SK-MEL-5 (cell line): ENCODE data around the gene SLC22A17. TPM values are rescaled to one million over a fixed set of nuclear protein-coding genes. Genes with fewer than 3 reads are reported as not detected.

Experiments
- DNase-seq: peaks from one replicate; pipeline ENCODE4 v3.0.0-alpha.2; 2016; ENCODE audit warnings: low read depth, low spot score
- in situ Hi-C: cut with HindIII; loops from 2 replicates; pipeline ENCODE4 v1.10.0; 2016; ENCODE audit warnings: low sequenced_read_pairs, high pct_unique_total_duplicates, low pct_unique_long_range_greater_than_20kb
- total RNA-seq: library from RNA; depleted of rRNA; stranded (reverse); fragments of >200 nt; shearing (Covaris generic); gene quantifications from 2 replicates; pipeline ENCODE4 v1.2.3, GENCODE V29; 2014

Gene SLC22A17
- total RNA-seq, 1 experiment from 2014 or later = 9.5 TPM

GRCh38 chr14:23323838-23324454 lies 28.7 kb downstream of the SLC22A17 start:
- in situ Hi-C loops = no loop called here
- DNase-seq = no peak

- in situ Hi-C loops = no loop called here
Observed at GRCh38 chr14:23322568-23323517, 29.8 kb downstream of the SLC22A17 start.

GRCh38 chr14:23321572-23322547 lies 30.8 kb downstream of the SLC22A17 start:
- DNase-seq = peak; percentile 37
- in situ Hi-C loops = no loop called here

More at GRCh38 chr14:23322568-23323517, 29.8 kb downstream of the SLC22A17 start:
- no peak for DNase-seq

GRCh38 chr14:23320584-23321571 lies 31.8 kb downstream of the SLC22A17 start, which contains the start of gene PABPN1:
Gene PABPN1 (plus strand): TSS chr14:23321457. CDS start chr14:23321470, 13 bp downstream.
- DNase-seq = peak; percentile 99
- in situ Hi-C loops = no loop called here

GRCh38 chr14:23319746-23320583 lies 32.7 kb downstream of the SLC22A17 start:
- in situ Hi-C loops = no loop called here
- no peak for DNase-seq

GRCh38 chr14:23316300-23316699 lies 36.4 kb downstream of the SLC22A17 start:
- no peak for DNase-seq
- in situ Hi-C loops = no loop called here

GRCh38 chr14:23310546-23310945 lies 42.1 kb downstream of the SLC22A17 start:
- DNase-seq = no peak
- in situ Hi-C loops = no loop called here

- in situ Hi-C loops = no loop called here
- no peak for DNase-seq
Observed at GRCh38 chr14:23308721-23309445, 43.8 kb downstream of the SLC22A17 start.

GRCh38 chr14:23307687-23308644 lies 44.7 kb downstream of the SLC22A17 start:
- DNase-seq = no peak

GRCh38 chr14:23307146-23307530 lies 45.5 kb downstream of the SLC22A17 start:
- DNase-seq = no peak
- in situ Hi-C loops = no loop called here

More at GRCh38 chr14:23307687-23308644, 44.7 kb downstream of the SLC22A17 start:
- in situ Hi-C loops = no loop called here

GRCh38 chr14:23306412-23307145 lies 46.1 kb downstream of the SLC22A17 start, which contains the start of gene BCL2L2:
Gene BCL2L2 (plus strand): TSS chr14:23306833. CDS start chr14:23307768, 935 bp downstream.
- peak; percentile 91 for DNase-seq
- in situ Hi-C loops = no loop called here

GRCh38 chr14:23302290-23303225 lies 50.1 kb downstream of the SLC22A17 start, which contains the start of gene PPP1R3E:
Gene PPP1R3E (minus strand): TSS chr14:23302859. CDS start chr14:23302576, 283 bp downstream.
- DNase-seq = peak; percentile 51
- in situ Hi-C loops = no loop called here
